GM23248 (cell line): ENCODE measurements around the gene PEMT. TPM values are rescaled to one million over a fixed set of nuclear protein-coding genes. Genes with fewer than 3 reads are reported as not detected.

Source experiments
- DNase-seq: peaks from one replicate; pipeline ENCODE4 v3.0.0-alpha.2; 2015
- H2AFZ ChIP-seq: fragments of 200-600 bp; sonication (generic); 2 replicates; pipeline ENCODE4 v1.6.1; 2016; ENCODE audit warnings: antibody characterized with exemption
- H3F3A ChIP-seq: fragments of 200-600 bp; sonication (generic); 2 replicates; pipeline ENCODE4 v1.6.1; 2016; ENCODE audit warnings: mild to moderate bottlenecking, antibody characterized with exemption, mixed run types; ENCODE audit not compliant: insufficient read depth
- H3K27ac ChIP-seq: fragments of 200-600 bp; sonication (generic); 2 replicates; pipeline ENCODE4 v1.5.1; 2016; ENCODE audit warnings: mild to moderate bottlenecking
- H3K27me3 ChIP-seq: fragments of 200-600 bp; sonication (generic); replicated peaks from 2 replicates; pipeline ENCODE4 v1.6.1; 2016; ENCODE audit warnings: mild to moderate bottlenecking; ENCODE audit not compliant: insufficient read depth
- H3K36me3 ChIP-seq: fragments of 200-600 bp; sonication (generic); 2 replicates; pipeline ENCODE4 v1.6.1; 2016; ENCODE audit warnings: low read depth, mild to moderate bottlenecking
- H3K4me1 ChIP-seq: fragments of 200-600 bp; sonication (generic); 2 replicates; pipeline ENCODE4 v1.6.1; 2016; ENCODE audit warnings: mild to moderate bottlenecking; ENCODE audit not compliant: insufficient read depth
- H3K4me2 ChIP-seq: fragments of 200-600 bp; sonication (generic); one replicate; pipeline ENCODE4 v1.6.1; 2016; ENCODE audit warnings: mild to moderate bottlenecking; ENCODE audit not compliant: unreplicated experiment
- H3K4me3 ChIP-seq: fragments of 200-600 bp; sonication (generic); 2 replicates; pipeline ENCODE4 v1.5.1; 2016; ENCODE audit warnings: mild to moderate bottlenecking
- H3K79me2 ChIP-seq: fragments of 200-600 bp; sonication (generic); 2 replicates; pipeline ENCODE4 v1.6.1; 2016; ENCODE audit warnings: mild to moderate bottlenecking; ENCODE audit not compliant: insufficient read depth
- H3K9ac ChIP-seq: fragments of 200-600 bp; sonication (generic); 2 replicates; pipeline ENCODE4 v1.6.1; 2016; ENCODE audit warnings: mild to moderate bottlenecking
- H3K9me2 ChIP-seq: fragments of 200-600 bp; sonication (generic); 2 replicates; pipeline ENCODE4 v1.6.1; 2016; ENCODE audit warnings: mixed run types, mild to moderate bottlenecking, moderate library complexity; ENCODE audit not compliant: insufficient read depth
- H3K9me3 ChIP-seq: fragments of 200-600 bp; sonication (generic); one replicate; pipeline ENCODE4 v1.6.1; 2017; ENCODE audit warnings: low read depth
- H4K20me1 ChIP-seq: fragments of 200-600 bp; sonication (generic); 2 replicates; pipeline ENCODE4 v1.6.0; 2016; ENCODE audit not compliant: insufficient read depth
- EZH2 ChIP-seq: fragments of 200-600 bp; sonication (generic); IDR thresholded peaks from 2 replicates; pipeline ENCODE4 v1.6.1; 2018; ENCODE audit warnings: antibody characterized with exemption, mild to moderate bottlenecking; ENCODE audit not compliant: insufficient read depth, poor library complexity, severe bottlenecking
- EZH2phosphoT487 ChIP-seq: fragments of 200-600 bp; sonication (generic); IDR thresholded peaks from 2 replicates; pipeline ENCODE4 v1.6.1; 2018; ENCODE audit warnings: antibody characterized with exemption, moderate library complexity, mild to moderate bottlenecking, low read depth; ENCODE audit not compliant: insufficient read depth
- WGBS, 2 experiments: methylation state at CpG; one replicate each; pipeline ENCODE4 v1.1.6; 2015 to 2017; ENCODE audit warnings: low lambda C conversion rate in 2 of 2, low coverage in 1 of 2; ENCODE audit errors: missing lambda C conversion rate in 2 of 2; 5-methylcytosine and 5-hydroxymethylcytosine counted together
- in situ Hi-C: fragments of 300-500 bp; cut with MboI; formaldehyde crosslinking; loops from 2 replicates; pipeline ENCODE4 v1.15.0; 2020
- polyA plus RNA-seq: library from polyadenylated mRNA; unstranded; fragments of >200 nt; fragmentation: Nextera tagmentation; extraction: Ambion mirVana; gene quantifications from 2 replicates; pipeline ENCODE4 v1.2.1, GENCODE V29; 2016
- total RNA-seq: library from RNA; depleted of rRNA; stranded (reverse); fragments of >200 nt; shearing (Covaris generic); gene quantifications from 2 replicates; pipeline ENCODE4 v1.2.3, GENCODE V29; 2014

The PEMT gene
- total and polyA plus RNA-seq, 2 experiments from 2014 or later: 62.0 to 68.7 TPM

DNA sequence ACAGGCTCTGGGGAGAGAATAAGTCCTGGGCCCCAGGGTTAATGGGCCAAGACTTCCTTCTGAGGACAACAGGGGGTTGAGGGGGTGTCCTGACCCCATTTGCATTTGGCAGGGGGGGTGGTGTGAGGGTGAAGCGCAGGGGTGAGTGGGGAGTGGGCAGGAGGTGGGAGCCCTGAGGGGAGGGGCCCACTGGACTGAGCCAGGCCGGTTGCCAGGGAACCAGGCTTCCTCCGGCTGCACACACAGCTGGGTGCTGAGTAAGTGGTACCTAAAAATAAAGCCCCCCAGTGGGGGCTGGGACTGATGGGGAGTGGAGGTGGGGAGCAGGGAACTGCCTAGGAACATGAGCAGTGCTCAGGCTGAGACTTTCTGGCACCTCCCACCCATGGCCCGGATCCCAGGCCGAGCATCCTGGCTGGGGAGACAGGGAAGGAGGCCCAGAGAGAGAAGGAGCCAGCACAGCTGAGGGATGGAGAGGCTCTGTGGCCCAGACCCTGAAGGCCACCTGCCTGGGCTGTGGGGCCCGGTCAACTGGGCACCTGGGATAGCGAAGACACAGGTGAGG, 87.9 kb downstream of the PEMT start:
- in situ Hi-C loops: no loop called here

DNA sequence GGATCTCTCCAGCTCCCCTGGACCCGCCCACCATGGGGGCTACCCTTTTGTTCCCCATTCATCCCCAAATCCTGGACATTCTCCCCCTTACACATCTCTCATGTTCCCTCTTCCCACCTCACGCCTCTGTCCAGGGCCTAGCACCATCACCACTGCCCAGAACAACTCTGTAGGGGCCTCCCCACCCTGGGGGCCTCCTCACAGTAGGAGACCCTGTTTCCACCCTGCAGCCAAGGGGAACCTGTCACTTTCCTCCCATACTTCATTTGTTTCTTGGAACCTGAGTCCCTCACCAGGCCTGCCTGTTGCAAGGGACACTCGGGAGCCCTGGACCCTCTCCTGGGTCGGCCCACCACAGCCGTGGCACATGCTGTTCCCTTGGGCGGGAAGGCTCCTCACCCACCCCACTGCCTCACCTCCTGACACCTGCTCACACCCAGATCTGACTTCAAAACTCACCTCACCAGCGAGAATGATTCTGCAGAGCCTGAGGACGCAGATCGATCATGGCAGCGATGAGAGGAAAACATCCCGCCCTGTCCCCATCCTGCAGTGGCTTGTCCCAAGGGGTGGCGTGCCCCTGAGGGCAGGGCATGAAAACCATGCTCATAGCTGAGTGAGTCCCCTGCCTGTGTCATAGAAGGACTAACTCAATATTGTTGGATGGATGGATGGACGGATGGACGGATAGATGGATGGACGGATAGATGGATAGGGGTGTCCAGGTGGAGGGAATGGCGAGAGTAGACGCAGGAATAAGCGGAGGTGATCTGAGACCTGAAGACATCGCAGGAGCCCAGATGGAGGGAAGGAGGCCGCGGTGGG, 88.6 kb downstream of the PEMT start:
- Histone ChIP-seq H3K36me3 (no peaks in the 10 kb centered on the region), H3K9me3 (no peaks in the 10 kb centered on the region), H2AFZ (no peak overlapping the region), H3K4me3 (no peak overlapping the region), H3K9ac (no peak overlapping the region), H3K4me2 (no peak overlapping the region), H4K20me1 (no peaks in the 10 kb centered on the region), H3K4me1 (no peaks in the 10 kb centered on the region), H3K9me2 (no peaks in the 10 kb centered on the region), H3K27me3 (no peaks in the 10 kb centered on the region), H3K27ac (no peak overlapping the region), H3F3A (no peaks in the 10 kb centered on the region), H3K79me2 (no peaks in the 10 kb centered on the region)
- DNase-seq: no peak
- 87 to 90% methylated on average over 21 of the region's 21 CpGs for WGBS, 2 experiments
- no peak for TF ChIP-seq EZH2phosphoT487
- TF ChIP-seq EZH2: no peak
- in situ Hi-C loops: no loop called here

More for the DNA sequence above, 87.9 kb downstream of the PEMT start:
- 36 to 40% methylated on average over 4 to 7 of the region's 7 CpGs for WGBS, 2 experiments
- no peaks in the 10 kb centered on the region for H3K27me3 ChIP-seq
- no peaks in the 10 kb centered on the region for H3K4me1 ChIP-seq
- no peak overlapping the region for H3K27ac ChIP-seq
- no peaks in the 10 kb centered on the region for H3K9me3 ChIP-seq
- no peak overlapping the region for H2AFZ ChIP-seq
- H3F3A ChIP-seq: no peaks in the 10 kb centered on the region
- H3K9me2 ChIP-seq: no peaks in the 10 kb centered on the region
- no peak overlapping the region for H3K4me3 ChIP-seq
- H3K9ac ChIP-seq: no peak overlapping the region
- no peaks in the 10 kb centered on the region for H4K20me1 ChIP-seq
- no peak for TF ChIP-seq EZH2
- TF ChIP-seq EZH2phosphoT487: no peak
- DNase-seq: no peak
- no peaks in the 10 kb centered on the region for H3K79me2 ChIP-seq
- no peak overlapping the region for H3K4me2 ChIP-seq
- no peaks in the 10 kb centered on the region for H3K36me3 ChIP-seq

DNA sequence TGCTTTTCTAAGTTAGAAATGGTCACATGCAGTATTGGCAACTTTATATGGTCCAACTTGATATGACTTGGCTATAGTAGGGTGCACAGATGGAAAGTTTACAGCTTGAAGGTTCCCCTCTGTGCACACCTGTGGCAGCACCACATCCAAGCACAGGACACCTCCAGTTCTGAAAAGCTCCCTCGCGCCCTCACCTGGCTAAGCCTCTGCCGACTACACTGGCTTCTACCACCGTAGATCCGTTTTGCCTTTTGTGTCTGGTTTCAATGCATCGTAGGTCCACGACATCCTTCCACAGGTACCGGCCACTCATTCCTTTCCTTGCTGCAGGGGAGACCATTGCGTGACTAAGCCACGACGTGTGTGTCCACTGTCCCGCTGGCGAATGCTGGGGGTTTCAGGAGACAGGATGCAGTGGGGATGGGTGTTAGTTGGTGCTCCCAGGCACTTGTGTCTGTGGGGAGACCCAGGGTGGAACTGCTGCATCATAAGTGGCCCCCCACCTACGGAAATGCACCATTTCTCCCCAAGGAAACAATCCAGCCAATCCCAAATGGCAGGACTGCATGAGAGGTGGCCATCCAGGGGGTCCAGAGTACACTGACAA, 90.4 kb downstream of the PEMT start:
- H2AFZ ChIP-seq: no peak overlapping the region
- H3F3A ChIP-seq: no peaks in the 10 kb centered on the region
- H3K9me3 ChIP-seq: no peaks in the 10 kb centered on the region
- in situ Hi-C loops: no loop called here
- TF ChIP-seq EZH2 (no peak), EZH2phosphoT487 (no peak)
- no peaks in the 10 kb centered on the region for H3K36me3 ChIP-seq
- H3K9ac ChIP-seq: no peak overlapping the region
- no peaks in the 10 kb centered on the region for H3K79me2 ChIP-seq
- no peak for DNase-seq
- no peaks in the 10 kb centered on the region for H3K9me2 ChIP-seq
- WGBS, 2 experiments: 69 to 70% methylated on average over 14 of the region's 14 CpGs
- H3K4me2 ChIP-seq: no peak overlapping the region
- no peaks in the 10 kb centered on the region for H3K27me3 ChIP-seq
- H3K4me1 ChIP-seq: peaks cover 3% of the 10 kb centered on the region; the same call in 1 of the 2 replicates
- no peak overlapping the region for H3K27ac ChIP-seq
- no peak overlapping the region for H3K4me3 ChIP-seq
- H4K20me1 ChIP-seq: no peaks in the 10 kb centered on the region

DNA sequence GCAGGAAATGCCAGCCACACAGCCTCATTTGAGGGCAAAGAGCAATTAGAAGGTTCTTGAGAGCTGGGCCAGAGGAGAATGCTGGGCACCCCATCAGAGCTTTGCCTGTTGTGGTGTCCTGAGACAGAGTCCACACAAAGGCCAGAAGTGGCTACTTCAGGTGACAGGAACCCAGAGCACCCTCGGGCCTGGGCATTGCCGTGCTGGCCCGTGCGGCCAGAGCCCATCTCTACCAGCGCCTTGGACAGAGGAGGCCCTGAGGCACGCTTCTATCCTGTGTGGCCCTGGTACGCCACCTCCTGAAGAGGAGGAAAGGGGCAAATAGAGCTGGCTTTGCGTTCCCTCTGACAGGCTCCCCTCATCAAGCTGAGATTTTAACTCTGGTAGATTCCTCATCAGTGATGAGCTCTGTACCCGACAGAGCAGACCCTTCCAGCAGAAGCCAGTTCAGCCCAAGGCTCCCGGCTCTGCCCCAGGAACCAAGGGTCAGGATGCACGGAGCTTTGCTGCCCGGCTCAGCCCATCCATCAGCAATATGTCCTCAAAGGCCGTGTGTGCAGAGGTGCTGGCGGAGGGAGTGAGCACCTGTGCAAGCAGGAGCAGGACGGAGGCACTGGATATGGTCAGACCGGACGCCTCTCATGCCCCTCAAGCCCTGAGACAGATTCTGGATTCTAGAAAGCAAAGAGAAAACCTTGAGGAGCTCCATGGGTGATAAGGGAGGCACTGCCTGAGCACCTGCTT, 91.9 kb downstream of the PEMT start:
- in situ Hi-C loops: loop anchor here (10.0 kb wide), 1 partner anchor 145 kb away; no protein-coding TSS in a partner anchor
- WGBS, 2 experiments: 76% methylated on average over 17 of the region's 17 CpGs

More for the DNA sequence above, 91.9 kb downstream of the PEMT start:
- DNase-seq: no peak
- Histone ChIP-seq H3K9me3 (no peaks in the 10 kb centered on the region), H3F3A (no peaks in the 10 kb centered on the region), H3K27me3 (no peaks in the 10 kb centered on the region), H3K4me1 (peaks cover 3% of the 10 kb centered on the region; the same call in 1 of the 2 replicates), H3K4me2 (no peak overlapping the region), H3K79me2 (no peaks in the 10 kb centered on the region), H3K9me2 (no peaks in the 10 kb centered on the region), H3K9ac (no peak overlapping the region), H2AFZ (no peak overlapping the region), H3K36me3 (no peaks in the 10 kb centered on the region), H3K4me3 (no peak overlapping the region), H4K20me1 (no peaks in the 10 kb centered on the region), H3K27ac (no peak overlapping the region)
- no peak for TF ChIP-seq EZH2phosphoT487
- no peak for TF ChIP-seq EZH2
